NCI-H748 treated with DMSO at 0.1 percent for 48 hours (cell line): Measurements from ENCODE around the gene PPY.
"Not testable (repeated sequence)": the region's sequence is repeated elsewhere in the genome, so short reads cannot be mapped to it uniquely, and the experiment has no call there.

Experiments used
- DNase-seq: peaks from one replicate; lab custom pipeline; 2025; lab: John Stamatoyannopoulos, UW

PPY gene

GRCh38 chr17:43942051-43942685, at the start of gene PPY:
Gene PPY, minus strand, starts transcription at chr17:43942476. Its CDS starts 822 bp downstream, at chr17:43941654.
- DNase-seq, result no peak

DNA sequence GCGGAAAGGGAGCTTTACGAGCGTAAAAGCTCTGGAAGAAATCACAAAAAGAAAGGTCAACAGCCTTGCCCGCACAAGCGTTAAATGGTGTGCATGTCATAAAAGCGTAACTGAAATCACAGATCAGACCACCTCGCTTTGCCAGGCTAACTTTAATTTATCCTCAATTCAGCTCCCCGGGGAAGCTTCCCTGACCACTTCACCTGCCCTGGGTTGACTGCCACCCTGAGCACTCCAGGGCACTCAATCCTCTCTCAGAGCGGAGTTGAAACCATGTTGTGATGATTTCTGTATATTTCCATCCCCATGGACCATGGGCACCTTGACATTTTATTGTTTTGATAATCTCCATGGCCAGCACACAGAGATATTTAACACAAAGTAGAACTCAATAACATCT, 46.0 kb upstream of the PPY start:
- no peak for DNase-seq

GRCh38 chr17:43987131-43988021, 45.1 kb upstream of the PPY start:
- DNase-seq, result no peak

GRCh38 chr17:43986225-43986981, 44.1 kb upstream of the PPY start:
- no peak for DNase-seq

- no peak for DNase-seq
These were observed 42.2 kb upstream of the PPY start for GRCh38 chr17:43984521-43984920.

DNA sequence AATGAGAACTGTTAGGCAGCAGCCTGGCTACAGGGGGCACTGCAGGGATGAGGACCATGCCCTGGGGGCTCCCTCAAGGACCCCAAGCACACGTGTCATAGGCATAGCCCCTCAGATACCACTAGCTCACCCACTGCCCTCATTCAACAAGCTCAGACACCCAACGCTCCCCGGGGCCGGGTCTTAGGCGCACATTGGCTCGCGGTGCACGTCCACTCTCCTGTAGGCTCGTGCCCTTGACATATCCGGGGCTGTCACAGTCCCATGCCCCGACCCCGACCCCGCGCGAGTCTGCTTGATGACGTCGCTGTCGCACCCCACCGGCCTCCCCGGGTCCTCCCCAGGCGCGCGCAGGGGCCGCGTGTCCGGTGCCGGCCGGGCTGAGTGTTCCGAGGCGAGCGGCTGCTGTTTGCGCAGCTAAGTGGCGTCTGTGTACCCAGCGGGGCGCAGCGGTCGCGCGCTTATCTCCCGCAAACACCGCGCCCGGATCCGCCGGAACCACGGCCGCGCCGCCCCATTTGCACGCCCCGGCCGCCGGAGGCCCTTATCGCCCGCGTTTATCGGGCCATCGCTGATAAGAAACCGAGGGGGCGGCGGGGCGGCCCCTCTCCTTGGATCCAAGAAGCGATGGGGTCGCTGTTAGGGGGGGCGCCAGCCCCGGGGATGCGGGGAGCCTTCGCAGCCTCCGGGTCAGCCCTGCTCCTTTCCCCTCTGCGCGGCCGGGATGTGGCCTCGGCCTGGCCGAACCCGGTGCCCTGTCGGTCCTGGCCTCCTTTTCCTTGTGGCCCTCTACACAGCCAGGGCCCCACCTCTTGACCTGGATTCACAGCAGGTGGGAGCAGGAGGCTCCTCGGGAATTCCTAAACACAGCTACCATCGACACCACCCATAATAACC, 41.5 kb upstream of the PPY start:
- DNase-seq, result no peak

DNA sequence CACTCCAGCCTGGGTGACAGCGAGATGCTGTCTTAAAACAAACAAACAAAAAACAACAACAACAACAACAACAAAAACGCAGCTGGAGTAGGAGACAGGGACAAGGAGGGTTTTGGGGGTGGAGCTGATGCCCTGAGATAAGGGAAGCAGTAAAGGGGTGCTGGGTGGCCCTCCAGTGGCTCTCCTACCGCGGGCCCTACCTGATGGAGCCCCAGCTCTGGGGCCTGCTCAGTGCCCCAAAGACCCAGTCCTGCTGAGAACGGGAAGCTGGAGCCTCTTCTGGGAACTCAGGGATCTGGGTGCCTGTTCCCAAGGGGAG, 40.9 kb upstream of the PPY start:
- no peak for DNase-seq

DNA sequence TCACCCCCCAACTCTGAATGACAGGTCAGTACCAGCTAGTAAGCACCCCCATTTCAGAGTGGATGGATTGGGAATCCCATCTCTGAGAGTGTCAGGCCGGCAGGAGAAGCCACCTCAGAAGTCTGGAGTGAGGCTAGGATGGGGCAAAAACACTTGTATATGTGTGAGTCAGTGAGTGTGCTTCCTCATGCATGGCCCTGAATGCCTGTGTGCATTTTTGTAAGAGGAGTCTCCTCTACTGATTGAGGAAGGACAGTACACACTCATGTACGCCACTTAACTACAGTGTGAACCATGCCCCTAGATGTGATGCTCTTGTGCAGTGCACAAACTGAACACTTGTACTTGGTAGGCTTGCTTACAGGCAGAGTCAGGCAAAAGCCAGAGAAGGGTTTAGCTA, 39.9 kb upstream of the PPY start:
- DNase-seq, result no peak

GRCh38 chr17:43979671-43980070, 37.4 kb upstream of the PPY start:
- no peak for DNase-seq

- no peak for DNase-seq
These were observed 36.7 kb upstream of the PPY start for GRCh38 chr17:43979011-43979410.

GRCh38 chr17:43978078-43978477, 35.8 kb upstream of the PPY start:
- DNase-seq, result no peak

GRCh38 chr17:43976963-43977837, 34.9 kb upstream of the PPY start:
- DNase-seq, result no peak

- no peak for DNase-seq
These were observed 33.6 kb upstream of the PPY start for GRCh38 chr17:43975898-43976297.

- no peak for DNase-seq
These were observed 32.3 kb upstream of the PPY start for GRCh38 chr17:43974382-43975266.

- not testable (repeated sequence) for DNase-seq
These were observed 30.4 kb upstream of the PPY start for GRCh38 chr17:43972444-43973212.

- DNase-seq, result not testable (repeated sequence)
These were observed 29.2 kb upstream of the PPY start for GRCh38 chr17:43971436-43971835.

GRCh38 chr17:43970366-43970765, 28.1 kb upstream of the PPY start:
- no peak for DNase-seq

DNA sequence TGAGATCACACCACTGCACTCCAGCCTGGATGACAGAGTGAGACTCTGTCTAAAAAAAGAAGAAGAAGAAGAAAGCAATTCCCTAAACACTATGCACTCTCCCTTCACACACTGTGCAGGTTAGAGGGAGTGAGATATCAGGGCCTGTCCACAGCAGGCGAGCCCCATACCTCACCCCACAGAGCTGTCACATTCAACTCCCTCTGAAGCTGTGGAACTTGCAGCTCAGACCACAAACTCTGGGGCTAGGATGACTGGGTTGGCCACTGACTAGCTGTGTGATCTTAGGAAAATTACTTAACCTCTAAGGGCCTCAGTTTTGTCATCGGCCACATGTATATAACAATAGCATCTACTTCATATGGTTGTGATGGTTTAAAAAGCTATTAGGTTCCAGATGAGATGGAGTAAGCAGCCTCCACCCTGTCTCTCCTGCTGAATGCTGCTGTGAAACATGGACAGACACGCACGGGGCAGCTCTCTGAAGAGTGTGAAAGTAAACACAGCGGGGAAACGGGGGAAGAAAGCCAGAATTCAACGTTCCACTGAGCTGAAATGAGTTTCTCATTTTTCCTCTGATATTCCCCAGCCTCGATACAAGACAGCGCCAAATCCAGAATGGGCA, 25.1 kb upstream of the PPY start:
- no peak for DNase-seq

GRCh38 chr17:43966276-43966675, 24.0 kb upstream of the PPY start:
- DNase-seq, result no peak
